ENCODE measurements around the gene DNLZ. TPM values are rescaled to one million over a fixed set of nuclear protein-coding genes. Genes with fewer than 3 reads are reported as not detected.

The DNLZ gene
- total and polyA plus RNA-seq, 9 of the 15 experiments (the other 6 are each of a cell fraction or from before 2014, with no cell fraction given) = 0.17 to 44.6 (median 3.4) TPM

- TF ChIP-seq ZNF778 (CRISPR knock-in tag; IDR thresholded peaks at IDR 0.05) = no peak
- TF ChIP-seq HSF4 (CRISPR knock-in tag; IDR thresholded peaks at IDR 0.05; ENCODE audit: borderline replicate concordance) = no peak
- no peak for TF ChIP-seq ZNF609 (CRISPR knock-in tag; IDR thresholded peaks at IDR 0.05; ENCODE audit: borderline replicate concordance)
- no peak for TF ChIP-seq BCL6 (CRISPR knock-in tag; IDR thresholded peaks at IDR 0.05)
- no peak for TF ChIP-seq ZBTB7A (IDR thresholded peaks at IDR 0.05; ENCODE audit: borderline replicate concordance, control insufficient read depth, low read depth, low read length)
- peak; percentile 87 for TF ChIP-seq ZBTB33 (CRISPR knock-in tag; IDR thresholded peaks at IDR 0.05)
- TF ChIP-seq FIP1L1 (IDR thresholded peaks at IDR 0.05; ENCODE audit: low read depth, low read length, poor library complexity, severe bottlenecking) = peak; percentile 17
- no peak for TF ChIP-seq GATAD2A (IDR thresholded peaks at IDR 0.05)
- no peak for TF ChIP-seq SETDB1 (IDR thresholded peaks at IDR 0.05; ENCODE audit: low read length)
Observed at GRCh38 chr9:136367296-136368145, 4.0 kb upstream of the DNLZ start (continued).

Data from K562 (cell line).